HK-2 (cell line): ENCODE measurements around the gene SNX30.
A peak's percentile ranks its signal among the peaks of the same experiment; 100 is the strongest.

Experiments
- DNase-seq: peaks from one replicate; pipeline ENCODE4 v3.0.0-alpha.2; 2018; ENCODE audit not compliant: unreplicated experiment

Gene SNX30

DNA sequence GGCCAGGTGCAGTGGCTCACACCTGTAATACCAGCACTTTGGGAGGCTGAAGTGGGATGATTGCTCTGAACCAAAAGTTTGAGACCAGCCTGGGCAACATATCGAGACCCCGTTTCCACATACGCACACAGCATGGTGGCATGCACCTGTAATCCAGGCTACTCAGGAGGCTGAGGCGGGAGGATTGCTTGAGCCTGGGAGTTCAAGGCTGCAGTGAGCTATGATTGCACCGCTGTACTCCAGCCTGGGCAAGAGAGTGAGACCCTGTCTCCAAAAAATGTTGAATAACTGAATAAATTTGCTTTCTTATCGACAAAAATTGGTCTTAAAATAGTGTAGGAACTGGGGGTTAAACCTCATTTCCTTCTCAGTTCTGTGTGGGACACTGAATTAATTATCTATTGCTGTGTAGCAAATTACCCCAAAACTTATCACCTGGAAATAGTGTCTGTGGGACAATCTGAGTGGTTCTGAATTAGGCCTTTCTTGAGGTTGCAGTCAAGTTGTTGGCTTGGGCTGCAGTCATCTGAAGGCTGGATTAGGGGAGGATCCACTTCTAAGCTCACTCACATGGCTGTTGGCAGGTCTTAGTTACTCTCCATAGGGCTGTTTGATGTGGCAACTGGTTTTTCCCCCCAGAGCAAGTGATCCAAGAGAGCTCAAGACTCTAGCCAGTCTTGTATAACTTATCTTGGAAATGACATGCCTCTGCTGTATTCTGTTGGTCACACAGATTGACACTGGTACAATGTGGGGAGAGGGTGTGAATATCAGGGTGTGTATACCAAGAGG, 2.0 kb downstream of the SNX30 start:
- DNase-seq, result no peak

DNA sequence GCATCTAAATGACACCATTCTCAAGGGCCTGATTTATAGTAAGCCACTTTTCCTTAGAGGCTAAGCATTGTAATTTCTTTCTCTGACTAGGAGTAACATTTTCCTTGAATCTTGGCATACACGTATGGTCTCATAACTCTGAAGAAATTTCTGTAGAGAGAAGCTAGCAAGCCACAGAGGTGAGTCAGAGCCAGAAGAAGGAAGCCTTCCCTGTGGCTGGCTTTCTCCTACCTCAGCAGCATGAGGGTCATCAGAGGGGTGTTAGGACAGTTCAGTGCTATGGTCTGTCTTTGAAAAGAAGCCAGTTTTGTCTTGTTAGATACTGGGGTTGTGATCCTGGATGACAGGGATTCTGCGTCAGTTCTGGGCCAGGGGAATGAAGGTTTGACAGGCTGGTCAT, 3.2 kb downstream of the SNX30 start:
- DNase-seq, result peak; percentile 53

DNA sequence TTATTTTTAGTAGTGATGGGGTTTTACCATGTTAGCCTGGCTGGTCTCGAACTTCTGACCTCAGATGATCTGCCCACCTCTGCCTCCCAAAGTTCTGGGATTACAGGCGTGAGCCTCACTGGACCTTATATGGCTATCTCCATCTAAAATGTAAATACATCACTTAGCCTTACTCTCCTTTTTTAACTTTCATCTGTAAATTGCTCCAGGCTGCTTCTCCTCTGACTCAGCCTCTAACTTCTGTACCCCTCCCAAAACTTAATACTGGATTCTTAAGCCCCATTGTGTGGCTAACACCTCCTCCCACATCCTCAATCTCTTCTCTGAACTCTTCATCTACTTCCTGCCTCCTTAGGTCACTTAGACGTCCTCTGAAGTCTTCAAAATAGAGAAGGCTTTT, 4.0 kb downstream of the SNX30 start:
- DNase-seq, result no peak

DNA sequence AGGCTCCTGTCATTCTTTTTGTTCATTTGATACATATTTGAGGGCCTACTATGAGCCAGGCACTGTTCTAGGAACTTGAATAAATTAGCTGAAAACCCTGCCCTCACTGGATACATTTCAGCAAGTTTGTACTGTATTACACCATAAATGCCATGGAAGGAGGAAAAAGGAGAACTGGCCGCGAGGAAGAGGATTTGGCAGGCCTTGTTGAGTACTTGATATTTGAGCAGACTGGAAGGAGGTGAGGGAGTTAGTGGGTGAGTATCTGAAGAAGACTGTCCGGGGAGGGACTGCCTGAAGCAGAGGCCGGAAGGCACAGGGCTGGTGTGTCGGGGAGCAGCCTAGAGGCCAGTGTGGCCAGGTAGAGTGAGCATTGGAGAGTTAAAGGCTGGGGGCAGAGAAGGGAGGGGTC, 4.5 kb downstream of the SNX30 start:
- DNase-seq, result no peak

DNA sequence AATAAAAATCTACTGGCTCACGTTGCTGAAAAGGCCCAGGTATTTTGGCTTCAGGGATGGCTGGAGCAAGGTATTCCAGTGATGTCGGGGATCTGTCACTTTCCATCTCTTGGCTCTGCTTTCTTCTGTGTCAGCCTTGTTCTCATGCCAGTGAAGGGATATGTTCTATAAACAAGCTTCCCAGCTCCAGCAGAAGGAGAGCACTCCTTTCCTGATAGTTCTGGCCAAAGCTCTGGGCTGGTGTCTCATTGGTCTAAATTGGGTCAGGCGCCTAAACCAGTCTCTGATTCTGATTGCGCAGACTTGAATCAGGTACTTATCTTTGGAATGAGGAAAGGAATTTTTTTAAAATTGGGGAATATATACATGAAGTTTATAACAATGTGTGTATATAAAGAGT, 5.1 kb downstream of the SNX30 start:
- DNase-seq, result no peak

DNA sequence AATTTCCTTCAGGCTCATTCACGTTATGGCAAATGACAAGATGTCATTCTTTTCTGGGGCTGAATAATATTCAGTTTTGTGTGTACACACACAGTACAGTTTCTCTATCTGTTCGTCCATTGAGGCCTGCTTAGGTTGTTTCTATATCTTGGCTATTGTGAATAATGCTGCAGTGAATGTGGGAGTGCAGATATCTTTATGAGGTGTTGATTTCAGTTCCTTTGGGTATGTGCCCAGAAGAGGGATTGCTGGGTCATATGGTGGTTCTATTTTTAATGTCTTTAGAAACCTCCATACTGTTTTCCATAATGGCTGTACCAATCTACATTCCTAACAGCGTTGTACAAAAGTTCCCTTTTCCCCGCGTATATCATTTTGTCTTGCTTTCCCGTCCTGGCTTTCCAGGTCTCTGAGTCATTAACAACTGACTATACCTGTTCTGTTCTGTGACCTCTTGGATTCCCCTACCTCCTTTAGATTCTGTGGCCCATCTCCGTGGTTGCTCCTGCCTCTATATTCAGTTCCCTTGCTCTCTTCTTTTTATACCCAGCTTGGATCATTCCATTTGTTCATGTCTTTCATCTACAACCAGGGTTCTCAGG, 6.8 kb downstream of the SNX30 start:
- DNase-seq, result no peak

DNA sequence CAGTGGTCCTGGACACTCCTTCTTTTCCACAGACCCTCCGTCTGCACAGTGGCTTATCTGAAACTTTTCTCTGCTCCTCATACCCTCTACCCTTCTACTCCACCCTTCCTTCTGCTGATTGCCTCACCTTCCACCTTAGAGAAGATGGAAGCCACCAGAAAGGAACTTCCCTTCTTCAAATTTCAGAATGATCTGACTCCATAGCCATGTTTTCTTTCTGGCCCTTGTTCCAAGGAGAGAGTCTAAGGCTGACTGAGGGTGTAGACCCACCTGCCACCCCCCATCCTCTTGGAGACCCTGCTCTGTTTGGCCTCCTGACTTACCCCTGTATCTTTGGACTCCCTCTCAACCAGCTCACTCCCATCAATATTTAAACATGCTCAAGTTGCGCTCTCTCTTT, 7.4 kb downstream of the SNX30 start:
- DNase-seq, result no peak

DNA sequence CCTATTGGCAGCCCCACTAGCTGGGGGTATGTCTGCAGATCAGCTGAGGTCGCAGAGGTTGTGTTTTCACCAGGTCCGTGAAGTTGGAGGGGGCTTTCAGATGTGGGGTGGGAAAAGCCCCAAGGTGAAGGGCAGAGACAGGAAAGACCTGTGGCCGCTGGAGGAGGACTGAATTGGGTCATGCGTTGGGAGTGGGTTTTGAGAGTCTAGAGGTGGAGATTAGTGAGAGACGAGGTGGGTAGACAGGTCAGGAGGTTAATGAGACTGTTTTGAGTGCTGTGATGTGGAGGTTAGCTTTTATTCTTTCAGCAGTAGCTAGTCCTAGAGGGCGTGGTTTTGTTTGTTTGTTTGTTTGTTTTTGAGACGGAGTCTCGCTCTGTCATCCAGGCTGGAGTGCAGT, 10.3 kb downstream of the SNX30 start:
- no peak for DNase-seq

DNA sequence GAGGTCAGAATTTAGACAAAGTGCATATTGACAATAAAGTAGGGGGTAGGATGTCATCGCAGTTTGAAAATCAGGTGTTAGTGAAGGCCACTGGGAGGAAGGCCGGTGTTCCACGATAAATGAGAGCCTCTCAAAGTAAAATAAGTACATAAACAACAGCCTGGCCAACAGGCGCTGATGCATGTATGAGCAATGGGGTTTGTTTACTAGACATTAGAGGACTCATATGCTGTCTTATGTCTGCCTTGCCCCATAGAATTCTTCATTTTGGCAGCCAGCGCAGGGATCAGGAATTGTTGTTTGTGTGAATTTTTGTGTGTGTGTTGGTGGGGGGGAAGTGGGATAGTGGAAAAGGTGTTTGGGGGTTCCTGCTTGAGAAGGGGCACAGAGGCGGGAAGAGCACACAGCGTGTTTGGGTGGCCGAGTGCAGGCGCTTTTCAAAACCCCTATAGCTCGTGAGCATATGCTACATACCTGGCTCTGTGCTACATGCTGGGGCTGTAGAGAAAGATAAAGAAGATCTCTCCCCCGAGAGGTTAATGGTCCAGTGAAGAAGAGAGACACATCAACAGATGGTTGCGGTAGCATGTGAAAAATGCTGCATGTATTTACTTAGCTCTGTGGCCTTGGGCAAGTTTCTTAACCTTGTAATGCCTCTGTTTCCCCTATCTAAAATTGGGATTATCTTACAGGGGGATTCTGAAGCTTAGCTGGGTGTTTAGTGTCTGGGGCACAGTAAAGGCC, 11.5 kb downstream of the SNX30 start:
- no peak for DNase-seq

DNA sequence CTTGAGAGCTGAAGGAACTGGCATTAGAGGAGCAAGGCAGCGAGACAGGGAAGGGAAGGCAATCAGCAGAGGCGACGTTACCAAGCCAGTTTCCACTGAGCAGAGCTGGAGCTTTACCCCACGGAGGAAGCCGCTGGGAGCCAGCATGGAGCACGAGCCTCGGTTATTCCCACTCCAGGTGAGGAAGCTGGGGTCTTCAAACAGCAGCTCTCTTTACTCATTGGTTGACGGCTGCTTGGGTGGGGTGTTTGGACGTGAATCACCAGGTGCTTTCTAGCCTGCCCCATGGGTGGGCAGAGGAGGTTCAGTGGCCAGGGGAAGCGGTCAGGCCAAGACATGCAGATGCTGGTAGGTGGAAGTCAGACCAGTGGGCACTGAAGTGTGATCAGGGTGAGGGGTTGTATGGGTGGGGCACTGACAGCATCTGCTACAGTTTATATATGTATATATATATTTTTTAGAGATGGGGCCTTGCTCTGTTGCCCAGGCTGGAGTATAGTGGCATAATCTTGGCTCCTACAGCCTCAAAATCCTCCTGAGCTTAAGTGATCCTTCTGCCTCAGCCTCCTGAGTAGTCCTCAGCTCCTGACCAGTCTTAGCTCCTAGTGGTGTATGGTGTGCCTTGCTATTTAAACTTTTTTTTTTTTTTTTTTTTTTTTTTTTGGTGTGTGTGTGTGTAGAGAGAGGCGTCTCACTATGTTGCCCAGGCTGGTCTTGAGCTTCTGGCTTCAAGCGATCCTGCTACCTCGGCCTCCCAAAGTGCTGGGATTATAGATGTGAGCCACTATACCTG, 12.4 kb downstream of the SNX30 start:
- no peak for DNase-seq

DNA sequence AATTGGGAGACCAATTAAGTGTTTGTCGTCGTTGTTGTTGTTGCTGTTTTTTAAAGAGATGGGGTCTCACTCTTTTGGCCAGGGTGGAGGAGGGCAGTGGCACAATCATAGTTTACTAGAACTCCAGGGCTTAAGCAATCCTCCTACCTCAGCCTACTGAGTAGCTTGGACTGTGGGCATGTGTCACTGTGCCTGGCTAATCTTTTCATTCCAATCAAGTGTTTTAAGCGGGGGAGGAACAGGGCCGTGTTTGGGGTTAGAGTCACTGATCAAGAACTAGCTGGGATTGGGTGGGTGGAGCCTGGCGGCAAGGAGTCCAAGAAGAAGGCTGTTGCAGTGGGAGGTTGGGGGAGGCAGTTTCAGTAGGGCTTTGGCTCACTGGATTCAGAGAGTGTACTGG, 13.8 kb downstream of the SNX30 start:
- DNase-seq, result peak; percentile 32

DNA sequence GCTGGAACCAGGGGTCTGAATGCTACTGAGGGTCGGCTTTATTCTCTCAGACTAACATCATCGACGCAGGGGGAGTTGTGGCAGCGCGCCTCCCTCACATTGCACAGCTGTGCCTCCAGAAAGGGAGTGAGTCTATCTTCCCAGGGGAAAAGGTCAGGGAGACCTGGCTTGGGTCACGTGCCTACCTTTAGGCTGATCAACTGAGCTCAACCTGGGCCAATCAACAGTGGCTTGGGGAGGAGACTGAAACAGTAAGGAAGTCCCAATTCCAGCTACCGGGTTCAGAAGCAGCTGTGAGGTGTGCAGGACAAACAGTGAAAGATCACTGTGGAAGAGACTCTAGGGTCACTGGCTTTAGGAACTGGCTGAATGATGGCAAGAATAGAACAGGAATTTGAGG, 14.3 kb downstream of the SNX30 start:
- no peak for DNase-seq

DNA sequence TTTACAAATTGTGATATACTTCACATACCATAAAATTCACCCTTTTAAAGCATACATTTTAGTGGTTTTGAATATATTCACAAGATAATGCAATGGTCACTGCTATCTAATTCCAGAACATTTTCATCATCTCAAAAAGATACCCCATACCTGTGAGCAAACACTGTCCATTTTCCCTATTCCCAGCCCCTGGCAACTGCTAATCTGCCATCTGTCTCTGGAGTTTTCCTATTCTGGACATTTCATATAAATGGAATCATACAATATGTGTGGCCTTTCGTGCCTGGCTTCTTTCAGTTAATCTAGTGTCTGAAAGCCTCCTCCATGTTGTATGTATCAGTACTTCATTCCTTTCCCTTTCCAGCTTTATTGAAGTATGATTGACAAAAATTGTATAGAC, 14.7 kb downstream of the SNX30 start:
- DNase-seq, result no peak

DNA sequence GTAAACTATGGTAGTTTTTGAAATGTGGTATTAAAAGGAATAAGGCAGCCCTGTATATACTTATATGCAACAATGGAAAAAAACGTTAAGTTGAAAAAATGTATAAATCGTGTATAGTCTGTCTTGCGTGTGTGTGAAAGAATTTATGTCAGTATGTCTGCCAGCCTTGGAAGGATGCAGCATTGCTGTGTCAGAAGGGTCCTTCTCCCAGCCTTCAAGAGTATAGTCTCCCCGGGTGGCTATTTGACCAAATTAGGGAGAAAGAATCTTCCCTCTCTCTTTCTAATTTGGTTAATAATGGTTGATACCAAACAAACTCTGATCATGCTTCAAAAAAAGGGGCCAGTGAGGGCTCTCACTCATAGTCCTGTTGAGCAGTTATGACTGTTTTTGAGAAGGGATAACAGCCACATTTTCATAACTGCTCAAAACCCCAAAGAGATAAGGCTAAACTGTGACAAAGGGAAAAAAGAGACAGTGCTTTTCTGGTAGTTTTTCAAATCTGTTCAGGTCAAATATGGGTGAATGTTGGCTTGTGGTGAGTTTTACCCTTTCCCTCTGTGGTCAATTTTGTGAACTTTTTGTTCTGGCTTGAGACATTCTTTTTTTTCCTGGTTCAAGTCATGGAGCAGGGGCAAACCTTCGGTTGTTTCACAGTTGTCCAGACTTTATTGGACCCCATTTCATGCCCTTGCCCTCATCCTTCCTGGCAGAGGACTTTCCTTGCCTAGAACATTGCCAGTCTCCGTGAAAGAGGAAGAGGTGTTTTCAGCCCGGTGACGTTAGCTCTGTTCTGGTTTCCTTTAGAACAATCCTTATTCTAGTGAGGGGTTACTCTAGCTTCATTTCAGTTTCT, 21.0 kb downstream of the SNX30 start:
- no peak for DNase-seq

DNA sequence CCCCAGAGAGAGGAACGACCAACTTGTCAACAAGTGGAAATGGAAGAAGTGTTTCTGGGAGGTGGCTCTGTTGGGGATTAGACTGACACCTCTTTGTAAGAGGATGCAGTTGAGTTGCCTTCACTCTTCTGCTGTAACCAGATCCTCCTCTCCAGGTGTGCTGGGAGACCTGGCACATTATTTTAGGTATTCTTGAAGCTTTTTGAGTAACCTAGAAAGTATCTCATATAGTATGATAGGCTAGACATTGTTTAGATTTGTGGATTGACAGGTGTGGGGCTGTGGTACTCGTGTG, 21.6 kb downstream of the SNX30 start:
- DNase-seq, result no peak

DNA sequence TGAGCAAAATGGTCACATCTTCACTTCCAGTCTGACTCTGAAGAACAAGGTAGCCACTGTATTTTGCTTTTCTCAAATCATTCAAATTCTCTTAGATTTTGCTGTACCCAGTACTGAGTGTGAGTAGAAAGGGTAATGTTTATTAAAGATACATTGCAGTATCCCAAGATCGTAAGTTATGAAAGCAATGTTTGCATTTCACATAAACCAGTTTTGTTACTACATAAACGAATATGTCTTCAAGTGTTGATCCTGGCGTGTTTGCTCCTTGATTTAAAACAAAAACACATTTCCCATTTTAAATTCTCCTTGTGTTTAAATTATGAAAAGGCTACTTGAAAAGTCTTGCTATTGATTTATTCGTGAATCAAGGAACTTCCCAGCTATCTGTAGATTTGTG, 22.0 kb downstream of the SNX30 start:
- DNase-seq, result no peak

DNA sequence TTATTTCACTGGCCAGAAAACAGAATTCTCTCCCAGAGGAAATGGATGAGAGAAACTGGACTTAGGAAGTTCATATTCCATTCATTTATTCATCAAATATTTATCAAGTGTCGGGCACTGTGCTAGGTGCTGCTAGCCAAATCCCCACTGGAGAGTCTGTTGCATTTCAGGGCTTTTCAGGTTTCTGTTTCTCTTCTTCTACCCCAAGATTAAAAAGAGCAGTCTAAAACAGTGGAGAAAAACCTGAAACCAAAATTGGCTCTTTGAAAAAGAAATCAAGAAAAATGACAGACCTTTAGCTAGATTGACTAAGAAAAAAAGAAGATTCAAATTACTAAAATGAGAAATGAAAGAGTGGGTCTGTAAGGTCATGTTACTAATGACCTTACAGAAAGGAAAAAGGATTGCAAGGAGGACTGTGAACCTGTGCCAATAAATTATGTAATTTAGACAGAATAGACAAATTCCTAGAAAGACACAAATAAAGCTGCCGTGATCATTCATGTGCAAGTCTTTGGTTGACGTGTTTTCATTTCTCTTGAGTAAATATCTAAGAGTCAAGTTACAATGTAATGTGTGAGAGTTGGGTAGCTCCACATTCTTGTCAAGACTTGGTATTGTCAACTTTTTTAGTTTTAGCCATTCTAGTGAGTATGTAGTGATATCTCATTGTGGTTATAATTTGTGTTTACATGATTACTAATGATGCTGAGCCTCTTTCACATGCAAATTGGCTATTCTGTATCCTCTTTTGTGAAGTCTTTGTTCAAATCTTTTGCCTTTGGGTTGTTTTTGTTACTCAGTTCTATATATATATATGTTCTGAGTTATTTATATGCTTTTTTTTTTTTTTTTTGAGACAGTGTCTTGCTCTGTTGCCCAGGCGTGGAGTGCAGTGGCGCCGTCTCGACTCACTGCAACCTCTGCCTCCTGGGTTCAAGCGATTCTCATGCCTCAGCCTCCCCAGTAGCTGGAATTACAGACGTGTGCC, 23.7 kb downstream of the SNX30 start:
- no peak for DNase-seq

DNA sequence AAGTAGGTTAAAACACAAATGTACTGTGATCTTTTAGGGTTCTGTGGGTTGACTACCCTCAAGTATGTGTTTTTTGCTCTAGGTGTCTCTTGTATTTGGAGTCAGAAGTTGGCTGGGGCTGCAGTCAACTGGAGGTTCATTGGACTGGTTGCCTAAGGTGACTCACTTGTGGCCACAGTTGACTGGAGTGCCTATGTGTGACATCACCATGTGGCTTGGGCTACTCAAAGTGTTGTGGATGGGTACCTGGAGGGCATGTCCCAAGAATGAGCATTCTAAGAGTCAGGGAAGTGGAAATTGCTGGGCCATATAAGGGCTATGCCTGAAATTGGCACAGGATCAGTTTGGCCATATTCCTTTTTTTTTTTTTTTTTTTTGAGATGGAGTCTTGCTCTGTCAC, 27.4 kb downstream of the SNX30 start:
- DNase-seq, result peak; percentile 71

DNA sequence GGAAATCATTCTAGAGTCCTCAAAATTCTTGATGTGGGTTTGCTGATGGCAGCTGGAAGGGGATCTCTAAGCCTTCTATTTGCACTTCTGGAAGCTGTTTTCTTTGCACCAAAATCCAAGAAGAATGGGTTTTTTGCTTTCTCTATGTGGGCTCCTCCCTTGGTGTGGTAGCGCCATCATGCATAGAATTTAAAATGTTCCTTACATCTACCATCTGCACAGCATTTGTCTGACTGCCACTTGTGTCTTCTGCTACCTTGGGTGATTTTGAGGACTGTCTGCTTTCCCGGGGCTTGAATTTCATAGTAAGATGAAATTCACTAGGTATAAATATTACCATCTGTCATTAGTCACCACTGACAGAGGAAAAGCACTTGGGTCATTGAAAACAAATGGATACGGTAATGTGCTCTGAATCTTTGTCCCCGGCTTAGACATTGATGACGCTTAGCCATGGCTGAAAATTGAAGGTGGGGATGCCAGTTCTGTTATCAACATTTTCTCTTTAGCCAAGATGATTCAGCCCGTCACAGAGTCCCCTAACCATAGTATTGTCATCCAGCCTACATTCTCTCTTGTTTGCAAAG, 30.0 kb downstream of the SNX30 start:
- no peak for DNase-seq

DNA sequence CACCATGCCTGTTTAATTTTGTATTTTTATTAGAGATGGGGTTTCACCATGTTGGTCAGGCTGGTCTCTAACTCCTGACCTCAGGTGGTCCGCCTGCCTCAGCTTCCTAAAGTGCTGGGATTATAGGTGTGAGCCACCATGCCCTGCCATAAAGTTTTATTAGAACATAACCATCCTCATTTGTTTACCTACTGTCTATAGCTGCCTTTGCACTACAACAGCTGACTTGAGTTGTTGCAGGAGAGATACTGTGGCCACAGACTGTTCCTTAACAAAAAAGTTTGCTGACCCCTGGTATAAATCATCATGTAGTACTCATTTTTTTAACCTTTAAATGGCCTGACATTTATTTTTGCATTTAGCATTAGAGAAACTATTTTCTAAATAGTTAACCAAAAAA, 31.7 kb downstream of the SNX30 start:
- no peak for DNase-seq
